GM21737 (cell line): ENCODE results near the gene ESYT3.
"Not testable (repeated sequence)": the region's sequence is repeated elsewhere in the genome, so short reads cannot be mapped to it uniquely, and the experiment has no call there.

ENCODE experiments used
- ATAC-seq: cut with Tn5 transposase; IDR thresholded peaks from one replicate; pipeline ENCODE4 v1.9.1; 2021; ENCODE audit warnings: mild to moderate bottlenecking, moderate library complexity; ENCODE audit not compliant: unreplicated experiment

The ESYT3 gene

DNA sequence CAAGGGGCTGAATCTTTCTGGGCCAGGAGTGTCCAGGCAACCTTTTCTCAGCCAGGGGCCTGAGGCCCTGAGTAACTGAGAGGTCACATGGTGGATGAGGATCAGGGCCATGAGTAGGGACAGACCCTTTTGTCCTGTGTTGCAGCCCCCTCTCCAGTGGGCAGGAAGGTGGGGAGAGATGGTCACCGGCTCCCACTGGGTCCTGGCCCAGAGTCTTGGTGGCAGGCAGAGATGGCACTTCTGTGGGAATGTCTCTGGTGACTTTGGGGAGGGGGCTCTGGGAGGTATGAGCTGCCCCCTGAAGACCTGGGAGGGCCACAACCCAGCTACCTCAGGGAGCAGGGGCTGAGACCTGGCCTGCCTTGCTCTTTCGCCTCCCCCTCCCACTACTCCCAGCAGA, 6.8 kb downstream of the ESYT3 start:
- ATAC-seq: no peak

DNA sequence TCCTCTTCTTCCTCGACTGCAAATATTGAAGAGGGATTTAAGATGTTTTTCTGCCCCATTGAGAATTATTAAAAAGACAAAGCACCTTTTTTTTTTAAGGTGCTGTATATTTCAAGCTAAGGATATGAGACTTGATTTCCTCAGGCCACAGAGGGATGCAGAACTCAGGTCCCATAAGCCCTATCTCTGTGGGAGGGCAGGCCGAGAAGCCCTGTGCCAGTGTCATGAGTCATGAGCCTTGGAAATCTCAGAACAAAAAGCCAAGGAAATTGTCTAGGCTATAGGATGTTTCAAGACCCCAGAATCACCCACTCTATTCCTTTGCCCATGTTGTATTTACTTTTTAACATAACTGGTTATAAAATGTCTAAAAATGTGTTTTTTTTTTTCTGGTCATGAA, 7.3 kb downstream of the ESYT3 start:
- ATAC-seq: no peak

- ATAC-seq: no peak
Observed at GRCh38 chr3:138442433-138442832, 8.0 kb downstream of the ESYT3 start.

DNA sequence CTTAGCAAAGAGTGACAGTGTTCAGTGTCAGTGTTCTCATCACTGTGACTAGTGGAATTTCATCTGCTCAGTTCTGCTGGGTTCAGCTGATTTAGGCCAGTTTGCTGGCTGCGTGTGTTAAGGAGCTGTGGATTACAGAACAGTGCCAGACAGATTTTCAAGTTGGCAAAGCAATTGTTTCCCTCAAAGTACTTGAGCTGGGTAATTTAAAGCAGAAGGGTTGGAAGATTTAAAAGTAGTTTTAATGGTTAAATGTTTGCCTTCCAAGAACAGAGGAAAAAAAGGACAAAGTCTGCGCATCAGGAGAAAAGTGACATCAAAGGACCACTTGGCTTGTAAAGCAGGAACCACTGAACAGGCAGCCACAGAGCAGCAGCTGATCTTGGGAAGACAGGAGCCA, 8.7 kb downstream of the ESYT3 start:
- no peak for ATAC-seq

- ATAC-seq: no peak
Observed at GRCh38 chr3:138443521-138444503, 9.4 kb downstream of the ESYT3 start.

- no peak for ATAC-seq
Observed at GRCh38 chr3:138445236-138445635, 10.8 kb downstream of the ESYT3 start.

- ATAC-seq: no peak
Observed at GRCh38 chr3:138445654-138446053, 11.2 kb downstream of the ESYT3 start.

GRCh38 chr3:138448631-138449030, 14.2 kb downstream of the ESYT3 start:
- no peak for ATAC-seq

DNA sequence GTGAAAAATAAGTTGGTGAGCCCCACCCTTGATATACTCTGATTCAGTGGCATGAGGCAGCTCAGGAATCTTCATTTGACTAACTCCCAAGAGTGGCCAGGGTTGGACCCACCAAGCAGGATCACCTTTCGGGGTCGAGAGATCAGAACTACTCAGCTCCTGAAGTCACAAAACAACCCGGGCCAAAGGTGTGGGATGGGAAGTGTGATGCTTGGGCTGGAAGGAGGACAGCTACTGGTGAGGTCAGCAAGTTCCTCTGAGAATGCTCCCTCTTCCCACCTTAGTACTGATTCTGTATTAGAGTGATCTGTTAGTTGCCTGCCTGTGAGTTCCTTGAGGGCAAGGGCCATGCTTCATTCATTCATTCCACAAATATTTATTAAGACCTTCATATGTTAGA, 15.1 kb downstream of the ESYT3 start:
- no peak for ATAC-seq

- ATAC-seq: no peak
Observed at GRCh38 chr3:138450181-138450580, 15.8 kb downstream of the ESYT3 start.

DNA sequence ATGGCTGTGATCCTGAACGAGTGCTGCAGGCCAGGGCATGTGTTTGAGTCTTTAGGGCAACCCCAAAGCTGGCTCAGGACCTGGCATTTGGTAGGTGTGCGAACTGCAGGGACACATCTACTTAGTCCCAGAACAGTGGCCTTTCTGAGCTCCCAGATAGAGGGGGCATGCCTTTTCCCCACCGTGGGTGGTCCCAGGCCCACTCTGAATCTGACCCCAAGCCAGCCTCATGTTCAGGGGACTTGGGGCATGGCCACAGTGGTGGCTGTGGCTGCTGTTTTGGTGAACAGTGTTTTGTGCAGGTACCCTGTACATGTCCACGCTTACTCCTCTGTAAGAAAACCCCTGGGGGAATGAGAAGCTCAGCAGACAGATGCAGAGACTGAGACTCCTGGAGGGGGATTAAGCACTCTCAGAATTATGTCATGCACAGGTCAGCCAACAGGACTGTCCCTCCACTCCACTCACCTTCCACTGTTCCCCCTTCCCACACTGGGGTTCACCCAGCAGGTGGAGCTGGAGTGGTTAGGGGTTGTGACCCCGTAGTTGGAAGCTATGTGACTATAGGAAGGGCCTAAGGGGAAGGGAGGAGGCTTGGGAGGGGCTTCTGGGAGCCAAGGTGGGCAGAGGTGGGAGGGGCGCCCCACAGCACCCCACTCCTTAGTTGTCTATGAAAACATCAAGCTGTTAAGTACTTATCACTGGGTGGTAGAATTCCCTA, 16.4 kb downstream of the ESYT3 start:
- ATAC-seq: no peak

DNA sequence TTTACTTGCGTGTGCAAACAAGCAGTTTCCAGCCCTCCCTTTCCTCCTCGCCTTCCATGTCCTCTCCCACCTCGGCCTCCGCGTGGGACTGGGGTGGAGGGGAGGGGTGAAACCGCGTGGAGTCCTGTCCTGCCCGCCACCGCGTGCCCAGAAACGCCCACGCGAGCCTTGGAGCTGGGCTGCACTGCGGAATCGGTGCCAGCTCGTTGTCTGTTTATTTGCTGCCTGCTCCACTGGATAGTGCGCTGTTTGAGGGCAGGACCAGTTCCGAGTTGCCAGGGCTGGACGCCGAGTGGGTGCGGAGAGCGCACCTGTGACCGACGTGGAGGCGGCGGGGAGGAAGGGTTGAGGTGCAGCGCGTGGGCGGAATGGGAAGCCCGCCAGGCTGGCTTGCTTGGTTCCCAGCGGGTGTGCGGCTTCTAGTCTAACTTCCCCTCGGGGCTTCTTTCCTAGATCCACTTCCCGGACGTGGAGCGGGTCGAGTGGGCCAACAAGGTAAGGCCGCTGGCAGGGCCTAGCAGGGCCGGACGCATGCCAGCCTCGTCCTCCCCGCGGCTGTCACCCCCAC, 17.3 kb downstream of the ESYT3 start:
- no peak for ATAC-seq

DNA sequence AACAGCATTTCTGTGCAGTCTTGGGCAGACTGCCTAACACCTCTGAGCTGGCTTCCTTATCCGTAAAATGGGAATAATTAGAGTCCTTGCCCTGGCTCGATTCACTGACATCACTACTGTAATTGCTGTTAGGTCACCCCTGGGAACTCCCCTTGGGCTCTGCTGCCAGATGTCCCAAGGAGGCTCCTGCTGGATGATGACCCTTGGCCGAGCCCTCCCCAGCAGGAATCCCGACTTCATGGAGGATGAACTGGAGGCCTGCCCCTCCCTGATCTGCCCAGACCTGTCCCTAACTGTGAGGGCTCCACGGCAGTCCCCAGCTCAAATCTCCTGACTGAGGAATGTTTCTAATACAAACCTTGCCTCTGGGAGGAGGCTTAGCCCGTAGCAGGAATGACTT, 18.0 kb downstream of the ESYT3 start:
- ATAC-seq: no peak

- ATAC-seq: not testable (repeated sequence)
Observed at GRCh38 chr3:138453940-138454339, 19.5 kb downstream of the ESYT3 start.

- ATAC-seq: no peak
Observed at GRCh38 chr3:138455801-138456716, 21.6 kb downstream of the ESYT3 start.

DNA sequence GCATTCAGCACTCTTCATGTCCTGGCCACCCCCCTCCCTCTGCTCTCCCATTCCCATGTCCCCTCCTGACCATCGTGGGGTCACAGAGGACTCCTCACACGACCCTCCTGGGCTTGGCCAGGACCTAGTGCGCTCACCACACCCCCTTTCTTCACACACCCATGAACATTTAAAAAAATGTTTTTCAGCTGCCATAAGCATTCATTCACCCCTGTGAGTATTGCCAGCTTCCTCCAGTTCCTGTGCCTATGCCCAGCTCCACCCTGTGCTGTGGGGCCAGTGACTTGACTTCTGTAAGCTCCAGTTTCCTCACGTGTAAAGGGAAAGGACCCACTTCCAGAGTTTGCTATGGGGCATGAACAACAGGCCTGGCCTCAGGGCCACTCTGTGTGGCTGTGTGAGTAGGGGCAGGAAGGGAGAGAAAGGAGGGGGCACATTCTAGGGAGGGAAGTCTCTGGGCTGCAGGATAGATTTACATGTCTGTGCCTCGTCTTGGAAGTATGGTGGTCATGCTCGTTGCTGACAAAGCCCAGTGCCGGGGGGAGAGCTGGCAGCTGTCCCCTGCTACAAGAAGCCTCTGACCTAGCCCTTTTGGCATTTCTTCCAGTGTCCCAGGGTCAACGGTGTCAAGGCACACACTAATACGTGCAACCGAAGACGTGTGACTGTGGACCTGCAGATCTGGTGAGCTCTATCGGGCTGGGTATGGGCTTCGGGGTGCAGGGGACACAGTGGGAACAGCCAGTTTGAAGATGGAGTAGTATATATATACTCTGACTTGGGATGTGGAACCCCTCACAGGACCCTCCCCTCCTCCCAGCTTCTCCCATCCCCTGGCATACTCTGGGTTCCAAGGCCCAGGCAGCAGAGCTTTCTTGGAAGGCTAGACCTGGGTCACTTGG, 22.8 kb downstream of the ESYT3 start:
- ATAC-seq: no peak

DNA sequence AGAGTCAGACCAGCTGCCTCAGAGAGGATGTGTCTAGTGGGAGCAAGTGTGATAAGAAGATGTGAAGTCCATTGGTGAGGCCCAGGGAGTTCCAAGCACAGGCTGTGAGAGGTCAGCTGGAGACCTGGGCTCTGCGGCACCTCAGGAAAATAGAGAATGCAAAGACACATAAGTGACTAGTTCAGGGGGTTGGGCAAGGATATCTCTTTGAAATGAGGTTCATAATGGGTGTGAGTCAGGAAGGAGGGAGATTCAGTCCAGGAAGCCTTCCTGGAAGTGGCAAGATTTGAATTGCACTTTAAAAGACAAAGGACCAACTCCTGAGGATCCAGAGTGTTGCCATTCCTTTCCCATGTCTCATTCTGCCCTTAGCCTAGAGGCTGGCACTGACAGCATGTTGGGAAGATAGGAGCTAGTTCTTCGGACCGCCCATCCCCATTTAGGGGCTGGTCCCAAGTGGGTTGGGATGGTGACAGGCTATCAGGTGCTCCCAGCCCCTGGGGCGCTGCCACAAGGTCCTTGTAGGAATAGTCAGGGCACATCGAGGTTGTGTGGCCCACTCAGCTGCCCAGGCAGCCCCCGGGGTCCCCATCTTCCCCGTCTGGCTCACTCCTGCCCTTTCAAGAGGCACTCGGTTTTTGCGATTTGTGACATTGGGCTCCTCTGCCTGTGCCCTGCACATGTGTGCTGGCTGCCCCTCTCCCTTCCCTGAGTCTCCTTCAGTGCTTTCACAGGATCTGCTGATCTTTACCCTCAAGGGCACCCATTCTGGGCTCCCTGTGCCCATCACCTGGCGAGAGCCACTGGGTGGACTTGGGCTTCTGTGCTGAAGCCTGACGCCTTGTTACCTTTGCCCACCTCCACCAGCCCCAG, 23.7 kb downstream of the ESYT3 start:
- no peak for ATAC-seq

DNA sequence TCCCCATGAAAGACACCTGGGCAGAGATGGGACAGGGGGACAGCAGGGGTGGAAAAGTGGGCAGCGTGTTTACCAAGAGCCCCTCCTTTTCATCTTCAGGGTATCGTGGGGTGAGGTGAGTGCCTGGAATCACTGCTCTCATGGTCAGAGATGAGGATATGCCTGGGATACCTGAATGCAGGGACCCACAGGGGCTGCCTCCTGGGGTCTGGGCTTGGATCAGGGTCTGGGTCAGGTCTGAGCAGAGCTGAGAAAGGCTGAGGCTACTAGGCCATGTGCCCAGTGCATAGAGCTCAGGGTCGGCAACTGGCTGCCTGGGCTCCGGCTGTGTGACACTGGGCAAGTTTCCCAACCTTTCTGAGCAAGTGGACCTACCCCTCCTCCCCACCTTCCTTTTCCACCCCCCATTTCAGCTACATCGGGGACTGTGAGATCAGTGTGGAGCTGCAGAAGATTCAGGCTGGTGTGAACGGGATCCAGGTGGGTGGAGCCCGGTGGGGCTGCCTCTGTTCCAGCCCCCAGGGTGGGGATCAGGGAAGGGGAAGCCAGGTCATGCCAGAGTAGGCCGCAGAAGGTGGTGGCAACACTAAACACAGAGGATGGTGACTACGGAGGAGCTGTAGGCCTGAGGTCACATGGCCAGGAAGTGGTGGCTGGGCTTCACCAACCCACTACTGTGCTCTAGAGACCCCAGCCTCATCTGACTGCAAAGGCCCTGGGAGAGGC, 24.5 kb downstream of the ESYT3 start:
- no peak for ATAC-seq
